RPMI7951 (cell line): ENCODE measurements around the gene ASCC1. TPM values are rescaled to one million over a fixed set of nuclear protein-coding genes. Genes with fewer than 3 reads are reported as not detected.
"Not testable (repeated sequence)": the region's sequence is repeated elsewhere in the genome, so short reads cannot be mapped to it uniquely, and the experiment has no call there.

Source experiments
- DNase-seq: peaks from one replicate; pipeline ENCODE4 v3.0.0-alpha.2; 2012; ENCODE audit warnings: low read depth
- total RNA-seq: library from RNA; depleted of rRNA; stranded (reverse); fragments of >200 nt; shearing (Covaris generic); gene quantifications from 2 replicates; pipeline ENCODE4 v1.2.3, GENCODE V29; 2014

ASCC1 gene
- total RNA-seq, 1 experiment from 2014 or later: 40.3 TPM

GRCh38 chr10:72249176-72249862 lies 33.2 kb upstream of the ASCC1 start:
- DNase-seq: not testable (repeated sequence)

GRCh38 chr10:72248468-72249151 lies 32.5 kb upstream of the ASCC1 start:
- DNase-seq: peak; percentile 29

GRCh38 chr10:72245949-72246525 lies 30.0 kb upstream of the ASCC1 start:
- no peak for DNase-seq

- peak; percentile 16 for DNase-seq
Measured at GRCh38 chr10:72244573-72245038, 28.5 kb upstream of the ASCC1 start.

GRCh38 chr10:72243822-72244437 lies 27.9 kb upstream of the ASCC1 start:
- DNase-seq: peak; percentile 90

- peak; percentile 85 for DNase-seq
Measured at GRCh38 chr10:72242675-72243074, 26.6 kb upstream of the ASCC1 start.

- DNase-seq: no peak
Measured at GRCh38 chr10:72241691-72242252, 25.7 kb upstream of the ASCC1 start.

GRCh38 chr10:72240371-72240770 lies 24.3 kb upstream of the ASCC1 start:
- DNase-seq: no peak

- no peak for DNase-seq
Measured at GRCh38 chr10:72239409-72239808, 23.3 kb upstream of the ASCC1 start.

- no peak for DNase-seq
Measured at GRCh38 chr10:72238392-72239175, 22.5 kb upstream of the ASCC1 start.

- DNase-seq: no peak
Measured at GRCh38 chr10:72235544-72236279, 19.6 kb upstream of the ASCC1 start.

- DNase-seq: no peak
Measured at GRCh38 chr10:72234560-72235095, 18.6 kb upstream of the ASCC1 start.

GRCh38 chr10:72233621-72234020 lies 17.5 kb upstream of the ASCC1 start:
- no peak for DNase-seq

GRCh38 chr10:72229261-72230251 lies 13.5 kb upstream of the ASCC1 start:
- DNase-seq: no peak

GRCh38 chr10:72228318-72228751 lies 12.3 kb upstream of the ASCC1 start:
- no peak for DNase-seq

- DNase-seq: no peak
Measured at GRCh38 chr10:72227826-72228225, 11.8 kb upstream of the ASCC1 start.

GRCh38 chr10:72226418-72227027 lies 10.4 kb upstream of the ASCC1 start:
- DNase-seq: no peak

- DNase-seq: not testable (repeated sequence)
Measured at GRCh38 chr10:72224191-72224590, 8.1 kb upstream of the ASCC1 start.

- no peak for DNase-seq
Measured at GRCh38 chr10:72223743-72224101, 7.6 kb upstream of the ASCC1 start.
